ENCODE measurements around the gene CACNA2D3. TPM values are rescaled to one million over a fixed set of nuclear protein-coding genes. Genes with fewer than 3 reads are reported as not detected.

Gene CACNA2D3
- total RNA-seq, 1 experiment from 2014 or later, result not detected

GRCh38 chr3:54433846-54434245 lies 311.5 kb downstream of the CACNA2D3 start:
- no peak overlapping the region for H3K4me3 ChIP-seq (ENCODE audit: low read depth, low read length)
- ChIA-PET CTCF (interaction anchor here (0.7 to 1.2 kb wide), 3 partner anchors 8 to 495 kb away, joined by 3 to 5 read pairs (median 3); no protein-coding TSS in a partner anchor), POLR2A (no interaction called here)
- no peak overlapping the region for H3K27ac Mint-ChIP-seq (ENCODE audit: unreplicated experiment)
- peak; percentile 34 to 52 for TF ChIP-seq CTCF (IDR thresholded peaks at IDR 0.05; ENCODE audit: insufficient read depth in 1 of 2, low read depth in 1 of 2, low read length in 1 of 2, severe bottlenecking in 1 of 2, unreplicated experiment in 1 of 2)
- H3K36me3 ChIP-seq (ENCODE audit: control insufficient read depth, insufficient read depth, low read length), result no peaks in the 10 kb centered on the region
- no peak overlapping the region for H3K4me3 Mint-ChIP-seq (ENCODE audit: unreplicated experiment)
- BruUV-seq (replicated peaks), result no TSS peak
- no peaks in the 10 kb centered on the region for H3K27me3 ChIP-seq (replicated peaks; ENCODE audit: control insufficient read depth, insufficient read depth, low read length)
- H3K4me1 ChIP-seq, result no peaks in the 10 kb centered on the region
- peak; percentile 59 to 62 for DNase-seq
- intact Hi-C loops (cut with micrococcal nuclease; ENCODE audit: unreplicated experiment), result loop anchor here (5.0 to 10.0 kb wide), 2 partner anchors 101 to 497 kb away; no protein-coding TSS in a partner anchor
- no peaks in the 10 kb centered on the region for H3K9me3 Mint-ChIP-seq (ENCODE audit: unreplicated experiment)
- no peaks in the 10 kb centered on the region for H3K4me1 Mint-ChIP-seq (ENCODE audit: low read depth, unreplicated experiment)
- no peaks in the 10 kb centered on the region for H3K9me3 ChIP-seq
- no peaks in the 10 kb centered on the region for H3K27me3 Mint-ChIP-seq (ENCODE audit: insufficient read depth, unreplicated experiment)
- no peaks in the 10 kb centered on the region for H3K36me3 Mint-ChIP-seq (ENCODE audit: insufficient read depth, unreplicated experiment)

DNA sequence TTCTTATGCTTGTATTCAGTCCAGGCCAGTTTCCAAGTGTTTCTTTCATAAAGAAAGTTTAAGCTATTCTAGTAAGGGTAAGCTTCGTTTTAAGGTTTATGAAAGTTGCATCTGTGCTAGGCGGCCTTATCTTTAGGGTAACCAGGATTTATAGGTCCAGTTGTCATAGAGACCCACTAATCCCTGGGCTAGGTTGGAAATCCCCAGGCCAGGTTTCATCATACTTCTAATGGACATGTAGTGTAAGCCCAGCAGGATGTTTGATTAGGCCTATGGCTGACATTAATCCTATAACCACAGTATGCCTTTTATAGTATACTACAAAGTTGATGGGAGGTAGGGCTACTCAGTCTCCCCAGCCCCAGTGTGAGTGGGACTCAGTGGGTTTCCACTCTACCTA lies 312.4 kb downstream of the CACNA2D3 start:
- ChIA-PET CTCF (interaction anchor here (1.1 kb wide), 1 partner anchor 9 kb away, joined by 3 read pairs; no protein-coding TSS in a partner anchor), POLR2A (no interaction called here)
- no peaks in the 10 kb centered on the region for H3K4me1 ChIP-seq
- no peaks in the 10 kb centered on the region for H3K27me3 Mint-ChIP-seq (ENCODE audit: insufficient read depth, unreplicated experiment)
- no peaks in the 10 kb centered on the region for H3K27me3 ChIP-seq (replicated peaks; ENCODE audit: control insufficient read depth, insufficient read depth, low read length)
- TF ChIP-seq CTCF (IDR thresholded peaks at IDR 0.05; ENCODE audit: insufficient read depth in 1 of 2, low read depth in 1 of 2, low read length in 1 of 2, severe bottlenecking in 1 of 2, unreplicated experiment in 1 of 2), result no peak
- no peak overlapping the region for H3K4me3 Mint-ChIP-seq (ENCODE audit: unreplicated experiment)
- no peaks in the 10 kb centered on the region for H3K4me1 Mint-ChIP-seq (ENCODE audit: low read depth, unreplicated experiment)
- H3K36me3 ChIP-seq (ENCODE audit: control insufficient read depth, insufficient read depth, low read length), result no peaks in the 10 kb centered on the region
- H3K9me3 Mint-ChIP-seq (ENCODE audit: unreplicated experiment), result no peaks in the 10 kb centered on the region
- no peak for DNase-seq
- H3K4me3 ChIP-seq (ENCODE audit: low read depth, low read length), result no peak overlapping the region
- H3K36me3 Mint-ChIP-seq (ENCODE audit: insufficient read depth, unreplicated experiment), result no peaks in the 10 kb centered on the region
- no peak overlapping the region for H3K27ac Mint-ChIP-seq (ENCODE audit: unreplicated experiment)
- H3K9me3 ChIP-seq, result no peaks in the 10 kb centered on the region
- intact Hi-C loops (cut with micrococcal nuclease; ENCODE audit: unreplicated experiment), result loop anchor here (5.0 to 10.0 kb wide), 2 partner anchors 100 to 497 kb away; no protein-coding TSS in a partner anchor
- no TSS peak for BruUV-seq (replicated peaks)

- no peak overlapping the region for H3K4me3 Mint-ChIP-seq (ENCODE audit: unreplicated experiment)
- POLR2A ChIA-PET, result no interaction called here
- H3K9me3 Mint-ChIP-seq (ENCODE audit: unreplicated experiment), result no peaks in the 10 kb centered on the region
- intact Hi-C loops (cut with micrococcal nuclease; ENCODE audit: unreplicated experiment), result loop anchor here (10.0 kb wide), 1 partner anchor 98 kb away; no protein-coding TSS in a partner anchor
- no peaks in the 10 kb centered on the region for H3K36me3 Mint-ChIP-seq (ENCODE audit: insufficient read depth, unreplicated experiment)
- CTCF ChIA-PET, result no interaction called here
- no peak for TF ChIP-seq CTCF (IDR thresholded peaks at IDR 0.05; ENCODE audit: insufficient read depth in 1 of 2, low read depth in 1 of 2, low read length in 1 of 2, severe bottlenecking in 1 of 2, unreplicated experiment in 1 of 2)
- no peaks in the 10 kb centered on the region for H3K4me1 Mint-ChIP-seq (ENCODE audit: low read depth, unreplicated experiment)
- DNase-seq, result no peak
- Histone ChIP-seq H3K4me3 (ENCODE audit: low read depth, low read length) (no peak overlapping the region), H3K9me3 (no peaks in the 10 kb centered on the region), H3K27me3 (replicated peaks; ENCODE audit: control insufficient read depth, insufficient read depth, low read length) (no peaks in the 10 kb centered on the region), H3K36me3 (ENCODE audit: control insufficient read depth, insufficient read depth, low read length) (no peaks in the 10 kb centered on the region), H3K4me1 (no peaks in the 10 kb centered on the region)
- no TSS peak for BruUV-seq (replicated peaks)
- H3K27me3 Mint-ChIP-seq (ENCODE audit: insufficient read depth, unreplicated experiment), result no peaks in the 10 kb centered on the region
- H3K27ac Mint-ChIP-seq (ENCODE audit: unreplicated experiment), result no peak overlapping the region
Measured at GRCh38 chr3:54437271-54437670, 314.9 kb downstream of the CACNA2D3 start.

Measured in Caco-2 (cell line).